GM23248 (cell line): ENCODE results near the gene RCAN2.

Experiments
- EZH2 ChIP-seq: fragments of 200-600 bp; sonication (generic); IDR thresholded peaks from 2 replicates; pipeline ENCODE4 v1.6.1; 2018; ENCODE audit warnings: antibody characterized with exemption, mild to moderate bottlenecking; ENCODE audit not compliant: insufficient read depth, poor library complexity, severe bottlenecking
- EZH2phosphoT487 ChIP-seq: fragments of 200-600 bp; sonication (generic); IDR thresholded peaks from 2 replicates; pipeline ENCODE4 v1.6.1; 2018; ENCODE audit warnings: antibody characterized with exemption, moderate library complexity, mild to moderate bottlenecking, low read depth; ENCODE audit not compliant: insufficient read depth

DNA sequence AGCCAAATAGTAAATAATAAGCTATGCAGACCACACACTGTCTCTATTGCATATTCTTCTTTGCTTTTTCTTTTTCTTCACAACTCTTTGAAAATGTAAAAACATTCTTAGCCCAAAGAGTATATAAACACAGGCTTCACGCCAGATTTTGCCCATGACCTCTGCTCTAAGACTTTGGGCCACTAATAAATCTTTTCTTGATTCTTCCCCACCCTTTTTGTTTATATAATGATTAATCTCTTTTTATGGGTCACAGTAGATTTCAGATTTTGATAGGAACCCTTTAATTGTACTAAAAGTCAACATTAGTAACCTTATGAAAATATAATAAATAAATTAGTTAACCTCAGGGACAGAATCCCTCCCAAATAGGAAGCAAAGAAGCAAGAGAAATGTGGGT is 304.7 kb downstream of the RCAN2 start:
- TF ChIP-seq EZH2phosphoT487, result no peak
- TF ChIP-seq EZH2, result no peak
